Loucy (cell line): ENCODE measurements around the gene ADORA2A.

Source experiments
- H2AFZ ChIP-seq: fragments of 200-600 bp; sonication (generic); 2 replicates; pipeline ENCODE4 v1.6.0; 2016; ENCODE audit warnings: antibody characterized with exemption, mild to moderate bottlenecking, low read length, moderate library complexity
- H3F3A ChIP-seq: fragments of 200-600 bp; 2 replicates; pipeline ENCODE4 v1.6.0; 2016; ENCODE audit warnings: antibody characterized with exemption, low read depth, mild to moderate bottlenecking
- H3K27me3 ChIP-seq: fragments of 200-600 bp; sonication (generic); 2 replicates; pipeline ENCODE4 v1.6.1; 2014; ENCODE audit warnings: low read length, mild to moderate bottlenecking; ENCODE audit not compliant: insufficient read depth, poor library complexity, severe bottlenecking
- H3K36me3 ChIP-seq: fragments of 200-600 bp; sonication (generic); 2 replicates; pipeline ENCODE4 v1.6.1; 2016; ENCODE audit warnings: low read length; ENCODE audit not compliant: insufficient read depth
- H3K4me1 ChIP-seq: fragments of 200-600 bp; sonication (generic); 2 replicates; pipeline ENCODE4 v1.5.1; 2014; ENCODE audit warnings: low read length, mild to moderate bottlenecking; ENCODE audit not compliant: insufficient read depth, poor library complexity, severe bottlenecking
- H3K4me2 ChIP-seq: fragments of 200-600 bp; sonication (generic); 2 replicates; pipeline ENCODE4 v1.6.0; 2014; ENCODE audit warnings: antibody characterized with exemption, low read length, low read depth, mild to moderate bottlenecking; ENCODE audit not compliant: poor library complexity, severe bottlenecking
- H3K4me3 ChIP-seq: fragments of 200-600 bp; sonication (generic); 2 replicates; pipeline ENCODE4 v1.5.1; 2014; ENCODE audit warnings: low read length, mild to moderate bottlenecking, mixed read lengths; ENCODE audit not compliant: poor library complexity, severe bottlenecking
- H3K79me2 ChIP-seq: fragments of 200-600 bp; sonication (generic); 2 replicates; pipeline ENCODE4 v1.6.1; 2014; ENCODE audit warnings: low read length; ENCODE audit not compliant: insufficient read depth
- H3K9ac ChIP-seq: fragments of 200-600 bp; sonication (generic); 2 replicates; pipeline ENCODE4 v1.6.0; 2014; ENCODE audit warnings: mild to moderate bottlenecking, low read depth, low read length, moderate library complexity; ENCODE audit not compliant: poor library complexity, severe bottlenecking
- H3K9me2 ChIP-seq: fragments of 200-600 bp; sonication (generic); replicated peaks from 2 replicates; pipeline ENCODE4 v1.6.1; 2016; ENCODE audit warnings: low read depth, low read length, mixed read lengths
- H3K9me3 ChIP-seq: fragments of 200-600 bp; sonication (generic); 2 replicates; pipeline ENCODE4 v1.6.1; 2014; ENCODE audit warnings: mild to moderate bottlenecking, antibody characterized with exemption, low read length, low read depth; ENCODE audit not compliant: insufficient read depth
- H4K20me1 ChIP-seq: fragments of 200-600 bp; sonication (generic); 2 replicates; pipeline ENCODE4 v1.6.0; 2014; ENCODE audit warnings: antibody characterized with exemption, low read length, mild to moderate bottlenecking; ENCODE audit not compliant: insufficient read depth, poor library complexity, severe bottlenecking
- EZH2phosphoT487 ChIP-seq: fragments of 200-600 bp; IDR thresholded peaks from 2 replicates; pipeline ENCODE4 v1.6.1; 2018; ENCODE audit warnings: antibody characterized with exemption, mild to moderate bottlenecking, moderate library complexity, borderline replicate concordance
- TF ChIP-seq, protein P1 (sequence below): fragments of 200-600 bp; sonication (generic); conservative IDR thresholded peaks from 2 replicates; pipeline ENCODE4 v1.5.1; 2014; ENCODE audit warnings: mild to moderate bottlenecking, antibody characterized with exemption, low read length

ADORA2A gene

DNA sequence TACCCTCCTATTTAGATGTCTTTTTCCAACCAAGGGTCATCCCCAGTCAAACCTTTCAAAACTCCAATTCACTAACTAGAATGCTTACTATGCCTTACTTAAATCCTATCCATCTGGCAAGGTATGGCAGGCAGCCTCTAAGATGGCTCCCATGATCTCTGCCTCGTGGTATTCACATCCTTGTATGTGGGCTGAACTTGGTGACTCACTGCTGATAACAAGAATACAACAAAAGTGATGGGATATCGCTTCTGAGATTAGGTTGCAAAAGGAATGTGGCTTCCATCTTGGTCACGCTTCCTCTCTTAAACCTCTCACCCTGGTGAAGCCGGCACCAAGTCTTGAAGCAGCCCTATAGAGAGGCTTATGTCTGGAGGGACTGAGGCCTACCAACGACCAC is 38.2 kb downstream of the ADORA2A start:
- Histone ChIP-seq H3K9ac (no peak overlapping the region), H3F3A (no peaks in the 10 kb centered on the region), H3K9me2 (no peaks in the 10 kb centered on the region), H3K36me3 (no peaks in the 10 kb centered on the region), H3K4me3 (no peak overlapping the region), H3K4me1 (peaks cover 26% of the 10 kb centered on the region), H3K9me3 (no peaks in the 10 kb centered on the region), H4K20me1 (no peaks in the 10 kb centered on the region), H3K79me2 (no peaks in the 10 kb centered on the region), H2AFZ (peak overlapping the region; percentile 11; the same call in 1 of the 2 replicates), H3K27me3 (no peaks in the 10 kb centered on the region), H3K4me2 (no peak overlapping the region)
- TF ChIP-seq, protein P1, sequence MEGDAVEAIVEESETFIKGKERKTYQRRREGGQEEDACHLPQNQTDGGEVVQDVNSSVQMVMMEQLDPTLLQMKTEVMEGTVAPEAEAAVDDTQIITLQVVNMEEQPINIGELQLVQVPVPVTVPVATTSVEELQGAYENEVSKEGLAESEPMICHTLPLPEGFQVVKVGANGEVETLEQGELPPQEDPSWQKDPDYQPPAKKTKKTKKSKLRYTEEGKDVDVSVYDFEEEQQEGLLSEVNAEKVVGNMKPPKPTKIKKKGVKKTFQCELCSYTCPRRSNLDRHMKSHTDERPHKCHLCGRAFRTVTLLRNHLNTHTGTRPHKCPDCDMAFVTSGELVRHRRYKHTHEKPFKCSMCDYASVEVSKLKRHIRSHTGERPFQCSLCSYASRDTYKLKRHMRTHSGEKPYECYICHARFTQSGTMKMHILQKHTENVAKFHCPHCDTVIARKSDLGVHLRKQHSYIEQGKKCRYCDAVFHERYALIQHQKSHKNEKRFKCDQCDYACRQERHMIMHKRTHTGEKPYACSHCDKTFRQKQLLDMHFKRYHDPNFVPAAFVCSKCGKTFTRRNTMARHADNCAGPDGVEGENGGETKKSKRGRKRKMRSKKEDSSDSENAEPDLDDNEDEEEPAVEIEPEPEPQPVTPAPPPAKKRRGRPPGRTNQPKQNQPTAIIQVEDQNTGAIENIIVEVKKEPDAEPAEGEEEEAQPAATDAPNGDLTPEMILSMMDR: no peak
- no peak for TF ChIP-seq EZH2phosphoT487

DNA sequence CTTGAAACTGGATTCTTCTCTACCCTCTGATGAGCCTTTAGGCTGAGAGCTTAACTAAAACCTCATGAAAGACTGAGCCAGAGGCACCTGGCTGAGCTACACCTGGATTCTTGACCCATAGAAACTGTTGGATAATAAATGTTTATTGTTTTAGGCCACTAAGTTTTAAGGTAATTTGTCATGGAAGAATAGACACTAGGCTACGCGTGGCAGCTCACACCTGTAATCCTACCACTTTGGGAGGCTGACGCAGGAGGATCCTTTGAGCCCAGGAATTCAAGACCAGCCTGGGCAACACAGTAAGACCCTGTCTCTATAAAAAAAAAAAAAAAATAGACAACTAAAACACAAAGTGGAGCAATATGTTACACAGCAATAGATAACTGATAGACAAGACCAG is 38.6 kb downstream of the ADORA2A start:
- no peaks in the 10 kb centered on the region for H3K9me3 ChIP-seq
- no peak overlapping the region for H3K9ac ChIP-seq
- no peaks in the 10 kb centered on the region for H4K20me1 ChIP-seq
- H3K27me3 ChIP-seq: no peaks in the 10 kb centered on the region
- no peak overlapping the region for H2AFZ ChIP-seq
- no peak overlapping the region for H3K4me3 ChIP-seq
- no peak overlapping the region for H3K4me2 ChIP-seq
- no peaks in the 10 kb centered on the region for H3K79me2 ChIP-seq
- H3K9me2 ChIP-seq: no peaks in the 10 kb centered on the region
- TF ChIP-seq, protein P1: no peak
- TF ChIP-seq EZH2phosphoT487: no peak
- H3K36me3 ChIP-seq: no peaks in the 10 kb centered on the region
- H3K4me1 ChIP-seq: peaks cover 22% of the 10 kb centered on the region
- H3F3A ChIP-seq: no peaks in the 10 kb centered on the region

DNA sequence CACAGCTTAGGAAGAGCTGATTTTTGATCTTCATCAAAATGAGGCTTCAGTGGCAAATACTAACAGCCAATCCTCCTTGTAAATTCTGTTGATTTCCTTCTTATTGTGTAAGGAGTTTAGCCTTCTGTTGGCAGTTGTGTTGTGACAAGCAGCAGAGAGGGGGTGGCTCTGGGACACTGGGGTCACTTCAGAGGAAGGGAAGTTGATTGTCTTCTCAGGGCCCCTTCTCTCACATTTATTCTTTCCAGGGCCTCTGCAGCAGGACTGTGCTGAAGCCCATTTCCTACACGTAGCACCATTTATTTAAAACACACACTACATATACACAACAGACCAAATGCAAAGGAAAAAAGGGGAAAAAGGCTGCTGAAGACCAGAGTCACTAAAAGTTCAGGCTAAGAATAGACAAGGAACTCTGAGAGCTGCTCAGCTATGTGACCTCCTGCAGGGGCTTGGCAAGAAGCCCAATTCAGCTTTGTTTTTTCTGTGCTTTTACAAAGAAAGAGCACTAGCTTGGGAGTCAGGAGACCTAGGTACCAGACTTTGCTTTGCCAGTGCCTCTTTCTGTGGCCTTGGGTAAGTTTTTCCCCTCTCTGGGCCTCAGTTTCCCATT is 39.4 kb downstream of the ADORA2A start:
- H3K27me3 ChIP-seq: no peaks in the 10 kb centered on the region
- no peak overlapping the region for H3K9ac ChIP-seq
- no peak for TF ChIP-seq EZH2phosphoT487
- TF ChIP-seq, protein P1: no peak
- no peaks in the 10 kb centered on the region for H3K79me2 ChIP-seq
- no peaks in the 10 kb centered on the region for H4K20me1 ChIP-seq
- H3K9me2 ChIP-seq: no peaks in the 10 kb centered on the region
- no peaks in the 10 kb centered on the region for H3K36me3 ChIP-seq
- H3K9me3 ChIP-seq: no peaks in the 10 kb centered on the region
- no peaks in the 10 kb centered on the region for H3F3A ChIP-seq
- peak overlapping the region; percentile 29 for H3K4me2 ChIP-seq
- no peak overlapping the region for H3K4me3 ChIP-seq
- H3K4me1 ChIP-seq: peaks cover 22% of the 10 kb centered on the region
- peak overlapping the region; percentile 52 for H2AFZ ChIP-seq
